GM12878 (cell line): ENCODE measurements around the gene ZSWIM5. TPM values are rescaled to one million over a fixed set of nuclear protein-coding genes. Genes with fewer than 3 reads are reported as not detected.

Source experiments
- ATAC-seq: fragments of 200-7000 bp; cut with Tn5 transposase; 3 replicates; pipeline ENCODE4 v1.9.1; 2020; ENCODE audit warnings: mild to moderate bottlenecking, moderate library complexity
- BruUV-seq: library from RNA; stranded (reverse); fragments of 400-500 nt; replicated peaks from 2 replicates; lab custom pipeline; 2021; lab: Mats Ljungman, UMichigan
- CTCF ChIA-PET: fragments of 300-600 bp; sonication (Branson Sonifier 250); formaldehyde crosslinking; extraction: SDS; loops from one replicate; lab custom pipeline; 2021; ENCODE audit warnings: inconsistent platforms; lab: Yijun Ruan, JAX
- POLR2A ChIA-PET: fragments of 350-600 bp; formaldehyde crosslinking; extraction: SDS; loops from one replicate; lab custom pipeline; 2021; ENCODE audit warnings: inconsistent platforms; lab: Charles Lee
- RAD21 ChIA-PET: fragments of 300-600 bp; sonication (Branson Sonifier 250); formaldehyde crosslinking; loops from one replicate; lab custom pipeline; 2023; ENCODE audit warnings: antibody characterized with exemption; ENCODE audit not compliant: unreplicated experiment; lab: Charles Lee
- SMC1A ChIA-PET: fragments of 300-600 bp; sonication (Branson Sonifier 250); formaldehyde crosslinking; loops from one replicate; lab custom pipeline; 2023; ENCODE audit not compliant: unreplicated experiment, uncharacterized antibody; lab: Charles Lee
- DNase-seq: peaks from one replicate; pipeline ENCODE4 v3.0.0-alpha.2; 2011; ENCODE audit warnings: low read depth, low spot score
- FAIRE-seq: peaks from 3 replicates; lab custom pipeline; 2011; peaks lifted over from hg19 to GRCh38; lab: Jason Lieb, UNC
- H2AFZ ChIP-seq: 2 replicates; pipeline ENCODE4 v1.6.0; 2011; ENCODE audit warnings: low read depth, low read length, control low read depth; ENCODE audit not compliant: control insufficient read depth
- H3K27ac ChIP-seq: 2 replicates; pipeline ENCODE4 v1.5.1; 2011; ENCODE audit warnings: control low read depth; ENCODE audit not compliant: control insufficient read depth, insufficient read depth
- H3K27me3 ChIP-seq, 2 experiments: replicated peaks in 1 of 2; 2 replicates each; pipeline versions ENCODE4 v1.6.0 to v1.6.1; 2011; ENCODE audit warnings: low read length in 1 of 2; ENCODE audit not compliant: control insufficient read depth in 2 of 2, insufficient read depth in 2 of 2
- H3K36me3 ChIP-seq, 2 experiments: 2 replicates each; pipeline ENCODE4 v1.5.1; 2011; ENCODE audit warnings: low read length in 1 of 2; ENCODE audit not compliant: control insufficient read depth in 2 of 2, insufficient read depth in 2 of 2
- H3K4me1 ChIP-seq: 2 replicates; pipeline ENCODE4 v1.6.1; 2011; ENCODE audit warnings: mild to moderate bottlenecking, low read length, moderate library complexity, mixed read lengths; ENCODE audit not compliant: control insufficient read depth, insufficient read depth
- H3K4me2 ChIP-seq: 2 replicates; pipeline ENCODE4 v1.6.0; 2011; ENCODE audit warnings: control low read depth; ENCODE audit not compliant: control insufficient read depth, insufficient read depth
- H3K4me3 ChIP-seq: fragments of 200-600 bp; sonication (generic); 2 replicates; pipeline ENCODE4 v1.5.1; 2016
- H3K79me2 ChIP-seq: 2 replicates; pipeline ENCODE4 v1.6.0; 2011; ENCODE audit warnings: low read length; ENCODE audit not compliant: control insufficient read depth, insufficient read depth
- H3K9ac ChIP-seq: 2 replicates; pipeline ENCODE4 v1.8.0; 2011; ENCODE audit warnings: low read length, control low read depth, mixed read lengths; ENCODE audit not compliant: control insufficient read depth, insufficient read depth
- H3K9me3 ChIP-seq: replicated peaks from 3 replicates; pipeline ENCODE4 v1.5.1; 2011; ENCODE audit warnings: mild to moderate bottlenecking, low read length; ENCODE audit not compliant: control insufficient read depth, insufficient read depth
- H4K20me1 ChIP-seq: 2 replicates; pipeline ENCODE4 v1.6.0; 2011; ENCODE audit not compliant: control insufficient read depth, insufficient read depth
- ASH2L ChIP-seq: fragments of 300-600, 200-600 bp; sonication (generic); IDR thresholded peaks from 2 replicates; pipeline ENCODE4 v1.6.1; 2017; ENCODE audit warnings: low read depth, mild to moderate bottlenecking, borderline replicate concordance
- CEBPZ ChIP-seq: fragments of 150-350 bp; IDR thresholded peaks from 2 replicates; pipeline ENCODE4 v1.6.1; 2016; ENCODE audit warnings: low read depth, low read length
- MEF2A ChIP-seq: IDR thresholded peaks from 2 replicates; pipeline ENCODE4 v1.6.1; 2011; ENCODE audit warnings: low read depth, mild to moderate bottlenecking, low read length, moderate library complexity; ENCODE audit not compliant: insufficient read depth
- POLR2A ChIP-seq: IDR thresholded peaks from 2 replicates; pipeline ENCODE4 v1.6.1; 2011; ENCODE audit warnings: low read depth, mild to moderate bottlenecking, low read length
- RAD51 ChIP-seq: fragments of 450-650 bp; IDR thresholded peaks from 2 replicates; pipeline ENCODE4 v1.6.1; 2016; ENCODE audit warnings: moderate library complexity, mild to moderate bottlenecking, inconsistent platforms
- RCOR1 ChIP-seq: conservative IDR thresholded peaks from 2 replicates; pipeline ENCODE4 v1.6.1; 2012; ENCODE audit warnings: low read depth, low read length, improper control_type of control experiment
- SIX5 ChIP-seq: IDR thresholded peaks from 2 replicates; pipeline ENCODE4 v1.6.1; 2011; ENCODE audit warnings: mild to moderate bottlenecking, low read depth, low read length, moderate library complexity; ENCODE audit not compliant: severe bottlenecking
- SMC3 ChIP-seq: IDR thresholded peaks from 2 replicates; pipeline ENCODE4 v1.6.1; 2011; ENCODE audit warnings: low read length, improper control_type of control experiment, borderline replicate concordance
- SP1 ChIP-seq: IDR thresholded peaks from one replicate; pipeline ENCODE4 v1.6.1; 2011; ENCODE audit warnings: low read depth, low read length
- SPI1 ChIP-seq: IDR thresholded peaks from 2 replicates; pipeline ENCODE4 v1.6.1; 2011; ENCODE audit warnings: low read depth, mild to moderate bottlenecking, low read length, moderate library complexity, borderline replicate concordance; ENCODE audit not compliant: insufficient read depth
- SUPT20H ChIP-seq: IDR thresholded peaks from 2 replicates; pipeline ENCODE4 v1.6.1; 2011; ENCODE audit warnings: low read depth, mild to moderate bottlenecking, low read length, moderate library complexity, borderline replicate concordance; ENCODE audit not compliant: control insufficient read depth
- TAF1 ChIP-seq: IDR thresholded peaks from 2 replicates; pipeline ENCODE4 v1.6.1; 2011; ENCODE audit warnings: mild to moderate bottlenecking, low read depth, low read length, borderline replicate concordance
- TCF12 ChIP-seq: IDR thresholded peaks from 2 replicates; pipeline ENCODE4 v1.6.1; 2011; ENCODE audit warnings: low read depth, mild to moderate bottlenecking, low read length
- USF1 ChIP-seq: IDR thresholded peaks from 2 replicates; pipeline ENCODE4 v1.6.1; 2011; ENCODE audit warnings: borderline replicate concordance, low read depth, mild to moderate bottlenecking, moderate library complexity, mixed read lengths, low read length; ENCODE audit not compliant: insufficient read depth; ENCODE audit errors: extremely low read length
- USF2 ChIP-seq: IDR thresholded peaks from 2 replicates; pipeline ENCODE4 v1.6.1; 2011; ENCODE audit warnings: low read depth, low read length, improper control_type of control experiment, borderline replicate concordance
- ZNF217 ChIP-seq: fragments of 450-650 bp; IDR thresholded peaks from 2 replicates; pipeline ENCODE4 v1.6.1; 2017; ENCODE audit warnings: antibody characterized with exemption, mild to moderate bottlenecking
- ZNF687 ChIP-seq: fragments of 450-650 bp; IDR thresholded peaks from 2 replicates; pipeline ENCODE4 v1.6.1; 2017; ENCODE audit warnings: mild to moderate bottlenecking, moderate library complexity
- WGBS: methylation state at CpG from one replicate; pipeline ENCODE4 v1.1.6; 2016; ENCODE audit warnings: low lambda C conversion rate; ENCODE audit not compliant: insufficient replicate concordance, insufficient coverage; ENCODE audit errors: missing lambda C conversion rate; 5-methylcytosine and 5-hydroxymethylcytosine counted together
- in situ Hi-C: fragments of 300-500 bp; cut with MboI; formaldehyde crosslinking; loops from 9 replicates; pipeline ENCODE4 v1.14.3; 2018; ENCODE audit warnings: mixed read lengths
- intact Hi-C: fragments of 100-400 bp; cut with micrococcal nuclease; formaldehyde crosslinking; loops from one replicate; pipeline ENCODE4 v1.14.2; 2022; ENCODE audit not compliant: unreplicated experiment
- polyA plus RNA-seq, 11 experiments: library from polyadenylated mRNA; depleted of rRNA in 4 of 11; unstranded in 6 of 11; stranded (reverse) in 5 of 11; fragments of >200 nt; fragmentation: Nextera tagmentation in 4 of 11; fragmentation: Illumina TruSeq in 1 of 11; extraction: Ambion mirVana in 4 of 11; extraction: Trizol in 1 of 11; gene quantifications; 1 replicate in 1 of 11; 2 replicates in 10 of 11; pipeline versions ENCODE4 v1.2.1 to v1.2.3, GENCODE V29; 2011 to 2016; ENCODE audit warnings: inconsistent platforms in 2 of 11, missing spikeins in 2 of 11, low read depth in 1 of 11
- total RNA-seq, 4 experiments: library from RNA; depleted of rRNA in 3 of 4; stranded (reverse); fragments of >200 nt in 3 of 4; fragmentation: Illumina TruSeq in 1 of 4; extraction: Trizol in 1 of 4; gene quantifications; 2 replicates each; pipeline versions ENCODE4 v1.2.1 to v1.2.3, GENCODE V29; 2013 to 2021

Gene ZSWIM5
- total and polyA plus RNA-seq, 10 of the 15 experiments (the other 5 are each of a cell fraction or from before 2014, with no cell fraction given), result 0.07 to 0.97 (median 0.34) TPM; not detected in 1

- Histone ChIP-seq H3K27me3 (no peaks in the 10 kb centered on the region), H3K4me3 (no peak overlapping the region), H3K4me2 (no peak overlapping the region), H4K20me1 (no peaks in the 10 kb centered on the region), H3K27ac (no peak overlapping the region), H3K9ac (no peak overlapping the region), H3K9me3 (no peaks in the 10 kb centered on the region), H2AFZ (no peak overlapping the region), H3K36me3 (no peaks in the 10 kb centered on the region), H3K79me2 (no peaks in the 10 kb centered on the region), H3K4me1 (no peaks in the 10 kb centered on the region)
- ChIA-PET POLR2A (no interaction called here), SMC1A (no interaction called here), CTCF (no interaction called here), RAD21 (no interaction called here)
- intact Hi-C loops, result no loop called here
- no peak for ATAC-seq
- in situ Hi-C loops, result no loop called here
- no TSS peak for BruUV-seq
- FAIRE-seq, result no peak
- DNase-seq, result no peak
- 87% methylated on average over 2 of the region's 2 CpGs for WGBS
- TF ChIP-seq POLR2A, result no peak
- no peak for TF ChIP-seq RCOR1
- TF ChIP-seq CEBPZ, result no peak
- TF ChIP-seq SP1, result no peak
- TF ChIP-seq TAF1, result no peak
- no peak for TF ChIP-seq MEF2A
- no peak for TF ChIP-seq SIX5
- no peak for TF ChIP-seq SMC3
- no peak for TF ChIP-seq TCF12
- no peak for TF ChIP-seq ASH2L
- no peak for TF ChIP-seq USF2
- no peak for TF ChIP-seq USF1
- no peak for TF ChIP-seq SUPT20H
- TF ChIP-seq SPI1, result no peak
- no peak for TF ChIP-seq RAD51
- no peak for TF ChIP-seq ZNF217
- TF ChIP-seq ZNF687, result no peak
These were observed 116.7 kb downstream of the ZSWIM5 start for GRCh38 chr1:45089711-45090110.
